ENCODE results near the gene NFKB2.

DNA sequence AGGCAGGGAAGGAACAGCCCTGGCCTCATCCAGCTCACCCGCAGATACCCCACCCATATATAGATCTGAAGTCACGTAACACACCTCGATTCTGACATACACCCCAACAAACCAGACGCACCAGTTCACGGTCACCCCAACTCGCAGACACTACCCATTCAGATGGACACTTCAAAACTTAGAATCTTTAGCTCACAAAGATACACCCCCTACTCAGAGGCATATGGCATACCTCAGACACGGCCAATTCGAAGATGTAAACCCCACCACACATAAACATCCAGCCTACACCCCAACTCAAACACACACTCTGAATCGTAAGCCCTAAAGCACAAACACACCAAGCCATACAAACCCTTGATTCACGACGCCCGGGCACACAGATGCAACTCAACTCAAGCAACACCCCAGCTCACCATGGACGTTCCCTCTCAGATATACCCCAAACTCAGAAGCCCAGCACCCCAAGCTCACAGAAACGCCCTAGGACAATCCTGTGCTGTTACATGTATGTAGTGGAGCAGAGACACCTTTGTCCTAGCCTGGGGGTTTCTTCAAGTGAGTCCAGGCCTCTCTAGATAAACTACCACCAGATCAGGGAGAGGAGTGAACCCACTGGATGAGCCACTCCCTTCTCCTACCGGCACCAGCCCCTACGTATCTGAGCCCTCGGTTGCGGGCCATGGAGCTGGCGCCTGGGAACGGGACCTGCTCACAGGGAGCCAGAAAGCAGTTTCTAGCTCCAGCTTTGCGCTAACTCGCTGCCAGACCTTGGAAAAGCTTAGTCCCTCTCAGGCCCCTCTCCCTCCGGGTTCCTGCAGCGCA lies 14.3 kb downstream of the NFKB2 start:
- TF ChIP-seq POLR2AphosphoS5 (IDR thresholded peaks at IDR 0.05) (no peak), POLR2A (IDR thresholded peaks at IDR 0.05) (no peak)
- TF ChIP-seq, protein P1, sequence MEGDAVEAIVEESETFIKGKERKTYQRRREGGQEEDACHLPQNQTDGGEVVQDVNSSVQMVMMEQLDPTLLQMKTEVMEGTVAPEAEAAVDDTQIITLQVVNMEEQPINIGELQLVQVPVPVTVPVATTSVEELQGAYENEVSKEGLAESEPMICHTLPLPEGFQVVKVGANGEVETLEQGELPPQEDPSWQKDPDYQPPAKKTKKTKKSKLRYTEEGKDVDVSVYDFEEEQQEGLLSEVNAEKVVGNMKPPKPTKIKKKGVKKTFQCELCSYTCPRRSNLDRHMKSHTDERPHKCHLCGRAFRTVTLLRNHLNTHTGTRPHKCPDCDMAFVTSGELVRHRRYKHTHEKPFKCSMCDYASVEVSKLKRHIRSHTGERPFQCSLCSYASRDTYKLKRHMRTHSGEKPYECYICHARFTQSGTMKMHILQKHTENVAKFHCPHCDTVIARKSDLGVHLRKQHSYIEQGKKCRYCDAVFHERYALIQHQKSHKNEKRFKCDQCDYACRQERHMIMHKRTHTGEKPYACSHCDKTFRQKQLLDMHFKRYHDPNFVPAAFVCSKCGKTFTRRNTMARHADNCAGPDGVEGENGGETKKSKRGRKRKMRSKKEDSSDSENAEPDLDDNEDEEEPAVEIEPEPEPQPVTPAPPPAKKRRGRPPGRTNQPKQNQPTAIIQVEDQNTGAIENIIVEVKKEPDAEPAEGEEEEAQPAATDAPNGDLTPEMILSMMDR (IDR thresholded peaks at IDR 0.05): no peak
